GM19351 (cell line): ENCODE data around the gene PUSL1.

ENCODE experiments used
- ATAC-seq: cut with Tn5 transposase; IDR thresholded peaks from one replicate; pipeline ENCODE4 v1.9.1; 2021; ENCODE audit warnings: mild to moderate bottlenecking, moderate library complexity; ENCODE audit not compliant: unreplicated experiment

PUSL1 gene

GRCh38 chr1:1349256-1350012 is 41.0 kb downstream of the PUSL1 start, which contains the start of gene DVL1:
TSS of gene DVL1 (minus strand) at chr1:1349418. CDS start at chr1:1349065, 353 bp downstream.
- ATAC-seq, result peak; percentile 65

GRCh38 chr1:1351511-1352427 is 43.4 kb downstream of the PUSL1 start:
- no peak for ATAC-seq

GRCh38 chr1:1352786-1353388 is 44.5 kb downstream of the PUSL1 start:
- ATAC-seq, result no peak

GRCh38 chr1:1353389-1354151 is 45.2 kb downstream of the PUSL1 start:
- ATAC-seq, result no peak

DNA sequence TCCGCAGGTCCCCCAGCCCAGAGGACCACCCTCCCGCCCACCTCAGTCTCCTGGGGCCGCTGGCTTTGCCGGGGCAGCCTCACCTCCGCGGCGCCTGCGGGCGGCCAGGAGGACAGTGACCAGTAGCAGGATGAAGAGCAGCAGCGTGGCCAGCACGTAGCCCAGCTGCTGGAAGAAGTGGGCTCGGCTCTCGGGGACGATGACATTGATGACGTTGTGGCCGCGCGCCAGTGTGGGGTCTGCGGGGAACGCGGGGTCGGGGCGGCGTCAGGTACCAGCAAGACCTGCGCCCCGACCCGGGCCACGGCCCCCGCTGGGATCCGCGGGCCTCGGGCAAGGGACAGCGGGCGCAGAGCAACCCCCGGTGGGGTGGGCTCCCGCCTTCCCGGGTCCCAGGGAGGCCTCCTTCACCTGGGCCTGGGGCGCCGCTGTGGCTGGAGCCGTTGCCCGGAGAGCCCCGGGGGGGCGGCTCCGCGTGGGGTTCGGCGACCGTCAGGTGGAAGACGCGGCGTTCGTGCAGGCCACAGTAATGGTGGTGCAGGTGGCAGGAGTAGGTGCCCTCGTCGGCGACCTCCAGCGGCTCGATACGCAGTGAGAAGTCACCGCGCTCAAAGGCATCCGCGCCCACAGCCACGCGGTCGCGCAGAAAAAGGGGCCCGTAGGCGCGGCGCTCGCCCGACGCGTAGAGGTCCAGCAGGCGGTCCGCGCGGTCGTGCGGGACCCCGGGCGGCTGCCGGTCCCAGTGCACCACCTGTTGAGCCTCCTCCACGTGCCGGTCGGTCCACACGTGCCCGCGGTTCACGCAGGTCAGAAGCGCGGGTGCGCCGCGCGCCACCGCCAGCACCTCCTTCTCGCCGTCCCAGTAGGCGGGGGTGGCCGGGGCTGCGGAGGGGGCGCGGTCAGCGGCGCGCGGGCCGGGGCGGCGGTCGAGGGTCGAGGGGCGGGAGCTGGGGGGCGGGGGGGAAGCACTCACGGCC is 46.2 kb downstream of the PUSL1 start:
- no peak for ATAC-seq

DNA sequence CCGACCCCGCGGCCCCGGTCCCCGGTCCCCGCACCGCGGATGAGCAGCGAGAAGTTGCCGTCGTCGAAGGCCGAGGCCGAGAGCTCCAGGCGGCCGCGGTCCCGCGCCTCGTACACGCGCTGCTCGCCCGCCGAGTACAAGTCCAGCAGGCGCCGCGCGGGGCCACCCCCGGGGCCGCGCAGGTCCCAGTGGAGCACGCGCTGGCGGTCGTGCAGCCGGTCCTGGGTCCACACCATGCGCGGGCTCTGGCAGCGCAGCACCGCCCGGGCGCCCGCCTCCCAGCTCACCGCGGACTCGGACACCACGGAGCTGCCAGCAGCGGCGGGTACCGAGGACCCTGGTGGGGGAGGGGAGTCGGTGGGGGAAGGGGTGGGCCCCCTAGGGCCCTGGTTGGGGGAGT is 47.0 kb downstream of the PUSL1 start:
- ATAC-seq, result no peak

- no peak for ATAC-seq
Measured at GRCh38 chr1:1356166-1356795, 47.9 kb downstream of the PUSL1 start.

GRCh38 chr1:1356796-1357401 is 48.5 kb downstream of the PUSL1 start:
- no peak for ATAC-seq

DNA sequence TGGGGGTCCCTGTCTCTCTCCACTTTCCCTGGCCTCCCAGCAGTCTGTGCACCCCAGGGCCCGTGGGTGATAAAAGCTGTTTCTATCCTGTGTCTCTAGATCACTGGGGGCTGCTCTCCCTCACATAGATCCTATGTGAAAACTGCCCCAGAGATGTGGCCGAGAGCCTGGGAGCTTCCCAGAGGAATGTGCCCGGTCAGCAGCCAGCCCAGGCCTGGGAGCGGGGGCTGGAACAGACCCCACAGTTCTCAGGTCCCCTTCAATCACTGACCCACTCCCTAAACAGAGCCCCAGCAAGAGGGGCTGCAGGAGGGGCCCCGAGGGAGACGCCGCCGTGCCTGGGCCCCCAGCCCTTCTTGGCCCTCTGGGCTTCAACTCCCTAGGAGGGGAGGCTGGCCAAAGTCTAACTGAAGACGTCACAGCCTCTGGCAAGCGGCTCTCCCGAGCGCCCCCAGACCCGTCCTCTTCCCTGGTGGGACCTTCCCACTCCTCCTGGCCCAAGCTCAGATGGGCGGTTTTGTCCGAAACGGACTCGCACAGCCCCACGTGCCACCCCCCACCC is 49.6 kb downstream of the PUSL1 start:
- ATAC-seq, result no peak

DNA sequence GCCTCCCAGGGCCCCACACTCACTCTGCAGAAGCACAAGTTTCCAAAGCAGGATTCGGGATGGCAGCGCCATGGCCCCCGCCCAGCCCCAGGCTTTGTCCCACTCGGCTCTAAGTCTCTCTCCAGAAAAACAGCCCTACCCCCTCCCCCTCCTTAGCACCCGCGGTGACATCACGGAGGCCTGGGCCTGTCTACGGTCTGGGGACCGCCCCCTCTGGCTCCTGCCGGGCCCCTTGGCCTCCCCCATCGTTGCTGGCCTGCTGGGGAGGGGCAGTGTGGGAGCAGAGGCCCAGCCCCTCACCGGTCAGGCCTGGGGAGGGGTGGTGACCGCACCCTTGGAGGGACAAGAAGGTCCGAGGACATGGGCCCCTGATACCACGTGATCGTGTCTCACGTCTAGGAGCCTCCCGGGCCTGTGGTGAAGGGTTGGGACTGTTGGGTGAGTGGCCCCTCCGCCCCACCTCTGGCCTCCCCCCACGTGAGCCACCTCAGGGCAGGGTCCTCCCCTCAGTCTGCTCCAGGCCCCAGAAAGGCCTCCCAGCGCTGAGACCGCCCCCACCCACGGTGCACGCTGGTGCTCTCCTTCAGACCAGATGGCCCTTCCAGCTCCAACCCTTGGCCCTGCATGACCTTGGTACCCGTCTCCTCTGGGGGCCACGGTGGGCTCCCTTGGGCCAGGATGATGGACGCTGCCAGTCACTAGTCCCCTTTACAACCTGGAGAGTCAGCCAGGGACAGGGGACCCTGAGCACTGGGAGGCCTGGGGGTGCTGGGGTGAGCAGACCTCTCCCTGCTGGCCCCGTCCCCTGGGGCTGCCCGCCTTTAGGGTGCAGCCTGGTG is 50.3 kb downstream of the PUSL1 start, which contains the start of gene MXRA8:
Gene MXRA8 (minus strand): TSS at position 123 of the 839 bp plus-strand sequence. CDS start 51 bp downstream, at position 72.
- ATAC-seq, result no peak

DNA sequence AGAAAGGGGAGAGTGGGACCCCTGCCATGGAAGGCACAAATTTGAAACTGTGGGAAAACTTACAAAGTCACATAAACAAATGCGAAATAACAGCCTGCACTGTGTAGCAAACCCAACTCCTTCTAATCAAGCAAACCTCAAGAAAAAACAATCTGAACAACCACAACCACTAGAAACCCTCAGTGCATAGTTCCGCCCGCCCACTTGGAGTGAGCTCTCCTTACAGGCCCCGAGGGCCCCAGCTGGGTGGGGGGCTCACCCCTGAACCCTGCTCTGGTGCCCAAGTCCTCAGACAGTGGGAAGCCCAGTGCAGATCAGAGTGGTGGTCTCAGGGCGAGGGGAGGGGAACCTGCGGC is 50.9 kb downstream of the PUSL1 start:
- ATAC-seq, result no peak

DNA sequence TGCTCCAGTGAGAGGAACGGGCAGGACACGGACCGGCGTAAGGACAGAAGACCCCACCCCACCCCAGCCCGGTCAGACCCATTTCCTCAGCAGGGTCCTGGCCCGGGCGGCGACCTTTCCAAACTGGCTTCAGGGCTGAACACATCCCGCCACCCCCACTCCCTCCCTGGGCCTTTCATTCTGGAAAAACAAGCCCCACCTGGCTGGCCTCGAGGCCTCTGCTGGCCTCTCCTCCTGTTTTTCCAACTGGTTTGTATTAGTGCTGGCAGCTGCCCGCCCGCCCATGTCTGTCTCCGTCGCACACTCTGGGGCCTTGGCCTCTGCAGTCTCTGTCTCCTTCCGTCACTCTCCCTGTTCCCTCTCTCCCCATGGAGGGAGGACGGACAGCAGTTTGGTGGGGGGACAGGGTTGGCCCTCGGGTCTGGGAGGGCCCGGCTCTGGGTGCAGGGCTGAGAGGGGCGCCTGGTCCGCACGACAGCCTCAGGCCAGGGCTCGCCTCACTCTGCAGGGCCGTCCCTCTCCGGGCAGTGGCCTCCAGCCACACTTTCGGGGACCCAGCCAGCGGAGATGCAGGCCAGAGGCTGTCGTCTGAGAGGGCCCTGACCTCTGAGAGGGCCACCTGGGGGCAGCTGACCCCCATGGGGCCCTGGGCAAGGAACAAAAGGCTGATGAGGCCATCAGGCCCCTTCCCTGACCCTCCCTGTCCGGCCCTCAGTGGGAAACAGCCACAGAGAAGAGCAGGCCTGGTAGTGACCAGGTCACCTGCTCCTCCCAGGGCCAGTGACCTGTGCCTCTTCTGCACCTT is 51.5 kb downstream of the PUSL1 start:
- no peak for ATAC-seq

DNA sequence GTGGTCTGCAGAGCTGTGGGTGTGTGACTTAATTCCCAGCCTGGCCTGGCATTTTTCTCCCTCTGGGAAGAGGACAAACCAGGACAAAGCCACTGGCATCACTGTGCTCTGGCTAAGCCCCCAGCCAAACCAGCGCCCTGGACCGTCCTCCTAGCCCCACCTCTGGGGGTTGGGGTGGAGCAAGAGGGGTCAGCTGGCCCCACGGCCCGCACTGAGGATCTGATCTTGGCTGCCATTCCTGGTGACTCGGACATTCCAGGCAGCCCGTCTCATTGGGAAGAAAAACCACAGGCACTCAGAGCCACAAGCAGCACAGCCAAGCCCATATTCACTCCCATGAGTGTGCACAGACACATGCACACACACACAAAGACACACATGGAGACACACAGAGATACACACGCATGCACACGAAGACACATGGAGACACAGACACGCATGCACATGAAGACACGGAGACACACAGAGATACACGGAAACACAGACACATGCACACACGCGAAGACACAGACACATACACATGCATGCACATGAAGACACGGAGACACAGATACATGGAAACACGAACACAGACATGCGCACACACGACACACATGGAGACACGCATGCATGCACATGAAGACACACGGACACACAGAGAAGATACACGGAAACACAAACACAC is 52.2 kb downstream of the PUSL1 start:
- ATAC-seq, result no peak
